CD4-positive, alpha-beta T cell (primary cell): ENCODE data around the gene TPGS1. TPM values are rescaled to one million over a fixed set of nuclear protein-coding genes. Genes with fewer than 3 reads are reported as not detected.

Experiments
- ATAC-seq: fragments of 200-7000 bp; cut with Tn5 transposase; one replicate; pipeline ENCODE4 v1.10.0; 2022; ENCODE audit warnings: mild to moderate bottlenecking; ENCODE audit not compliant: poor library complexity
- CTCF ChIA-PET: fragments of 350-600 bp; sonication (Branson Sonifier 250); formaldehyde crosslinking; loops from one replicate; lab custom pipeline; 2021; ENCODE audit warnings: antibody characterized with exemption, inconsistent platforms; lab: Charles Lee
- POLR2A ChIA-PET: fragments of 350-600 bp; sonication (Branson Sonifier 250); formaldehyde crosslinking; loops from one replicate; lab custom pipeline; 2021; ENCODE audit warnings: antibody characterized with exemption, inconsistent platforms; lab: Charles Lee
- DNase-seq, 14 experiments: peaks; one replicate each; pipeline ENCODE4 v3.0.0-alpha.2; 2013 to 2020; ENCODE audit warnings: mixed read lengths in 2 of 14
- H3K27ac ChIP-seq, 2 donors: one replicate each; pipeline versions ENCODE4 v1.5.1 to v1.7.0; 2013; ENCODE audit warnings: low read length in 2 of 2, low read depth in 1 of 2, mild to moderate bottlenecking in 1 of 2
- H3K27me3 ChIP-seq, 2 experiments: 1 replicate in 1 of 2; 2 replicates in 1 of 2; pipeline versions ENCODE4 v1.6.1 to v1.7.0; 2013; ENCODE audit warnings: low read length in 2 of 2, control low read depth in 1 of 2, mild to moderate bottlenecking in 1 of 2, moderate library complexity in 1 of 2; ENCODE audit not compliant: insufficient read depth in 2 of 2, control insufficient read depth in 1 of 2
- H3K36me3 ChIP-seq: one replicate; pipeline ENCODE4 v1.6.1; 2013; ENCODE audit warnings: low read length, control low read depth; ENCODE audit not compliant: insufficient read depth
- H3K4me1 ChIP-seq: one replicate; pipeline ENCODE4 v1.6.1; 2013; ENCODE audit warnings: low read length, control low read depth; ENCODE audit not compliant: insufficient read depth
- H3K4me3 ChIP-seq: one replicate; pipeline ENCODE4 v1.5.1; 2013; ENCODE audit warnings: mild to moderate bottlenecking, low read length, moderate library complexity
- H3K9me3 ChIP-seq, 2 experiments: 1 replicate in 1 of 2; 2 replicates in 1 of 2; pipeline versions ENCODE4 v1.6.1 to v1.7.0; 2013; ENCODE audit warnings: low read length in 2 of 2, mild to moderate bottlenecking in 2 of 2, control low read depth in 1 of 2, moderate library complexity in 1 of 2; ENCODE audit not compliant: control insufficient read depth in 1 of 2, insufficient read depth in 1 of 2
- H3K27ac Mint-ChIP-seq: one replicate; pipeline ENCODE4 v1.8.0; 2020; ENCODE audit warnings: mixed read lengths
- H3K27me3 Mint-ChIP-seq: one replicate; pipeline ENCODE4 v1.8.0; 2021; ENCODE audit warnings: mixed read lengths
- H3K36me3 Mint-ChIP-seq: one replicate; pipeline ENCODE4 v1.8.0; 2021; ENCODE audit warnings: low read depth, mixed read lengths
- H3K4me1 Mint-ChIP-seq: one replicate; pipeline ENCODE4 v1.8.0; 2021; ENCODE audit warnings: low read depth, mixed read lengths
- H3K4me3 Mint-ChIP-seq: one replicate; pipeline ENCODE4 v1.8.0; 2020; ENCODE audit warnings: mild to moderate bottlenecking, mixed read lengths
- H3K9me3 Mint-ChIP-seq: one replicate; pipeline ENCODE4 v1.8.0; 2020; ENCODE audit warnings: mixed read lengths
- intact Hi-C, 2 experiments: fragments of 100-400 bp; cut with DNase I in 1 of 2; cut with micrococcal nuclease in 1 of 2; formaldehyde crosslinking; loops; one replicate each; pipeline versions ENCODE4 v1.15.1 to v1.9.0; 2023 to 2025; cut with DNase I, micrococcal nuclease
- total RNA-seq, 174 experiments: library from RNA in 2 of 174; stranded (reverse) in 2 of 174; gene quantifications; one replicate each; pipeline ENCODE4 v1.2.3 and lab custom pipeline; 2021 to 2026
- TF ChIP-seq, protein P1 (sequence below): fragments of 200-600 bp; IDR thresholded peaks from one replicate; pipeline ENCODE4 v1.8.0; 2022; ENCODE audit warnings: antibody characterized with exemption, mild to moderate bottlenecking

The TPGS1 gene
- total RNA-seq, 2 experiments from 2014 or later: 17.2 to 18.2 TPM

DNA sequence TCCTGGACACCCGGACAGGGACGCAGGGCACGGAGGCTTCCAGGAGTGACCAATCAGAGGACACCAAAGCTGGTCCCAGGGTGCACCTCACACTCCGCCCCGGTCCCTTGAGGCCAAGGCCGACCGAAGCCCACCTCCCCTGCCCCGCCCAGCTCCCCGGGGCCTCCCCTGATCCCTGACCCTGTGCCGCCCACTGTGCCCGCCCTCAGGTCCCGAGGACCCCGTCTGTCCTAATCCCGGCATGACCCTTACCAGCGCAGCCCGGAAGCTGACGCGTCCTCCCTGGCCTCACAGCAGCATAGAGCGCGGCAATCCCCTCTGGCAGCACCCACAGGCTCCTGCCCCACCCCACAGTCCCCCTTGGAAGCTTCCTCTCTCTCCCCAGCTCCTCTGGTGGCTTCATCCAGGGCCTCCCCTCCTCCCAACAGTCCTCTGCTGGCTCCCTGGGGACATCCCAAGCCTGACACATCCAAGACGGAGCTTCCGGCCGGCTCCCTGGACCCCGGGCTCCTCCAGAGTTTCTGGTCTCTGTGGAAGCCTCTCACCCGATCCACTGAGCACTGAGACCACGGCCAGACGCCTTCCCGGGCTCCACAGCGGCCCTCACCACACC, 16.9 kb downstream of the TPGS1 start:
- POLR2A ChIA-PET: no interaction called here
- no peak overlapping the region for H3K27ac Mint-ChIP-seq

DNA sequence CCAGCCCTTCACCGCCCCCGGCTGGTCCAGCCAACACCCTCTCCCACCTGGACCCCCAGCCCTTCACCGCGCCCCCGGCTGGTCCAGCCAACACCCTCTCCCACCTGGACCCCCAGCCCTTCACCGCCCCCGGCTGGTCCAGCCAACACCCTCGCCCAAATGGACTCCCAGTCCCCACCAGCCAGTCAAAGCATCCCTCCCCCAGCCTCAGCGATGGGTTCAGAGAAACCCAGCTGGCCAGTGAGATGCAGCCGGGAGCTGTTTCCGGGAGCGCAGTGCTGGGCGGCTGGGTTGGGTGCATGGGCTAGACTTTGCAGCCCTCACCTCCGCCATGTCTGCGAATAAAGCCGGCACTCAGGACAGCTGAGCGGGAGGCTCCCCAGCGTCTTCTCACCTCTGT, 17.7 kb downstream of the TPGS1 start:
- no peak overlapping the region for H3K27ac ChIP-seq
- DNase-seq: no peak
- H3K9me3 ChIP-seq: peaks cover 0 to 5% of the 10 kb centered on the region in 2 experiments
- no peaks in the 10 kb centered on the region for H3K9me3 Mint-ChIP-seq
- no peak overlapping the region for H3K4me3 Mint-ChIP-seq
- ChIA-PET CTCF (interaction anchor here (2.2 kb wide), 1 partner anchor 14 kb away, joined by 6 read pairs; no protein-coding TSS in a partner anchor), POLR2A (no interaction called here)
- ATAC-seq: no peak
- intact Hi-C loops: no loop called here
- peaks cover 0 to 5% of the 10 kb centered on the region in 2 experiments for H3K27me3 ChIP-seq
- no peaks in the 10 kb centered on the region for H3K36me3 ChIP-seq
- peaks cover 4% of the 10 kb centered on the region for H3K4me1 Mint-ChIP-seq
- H3K27ac Mint-ChIP-seq: no peak overlapping the region
- no peak overlapping the region for H3K4me3 ChIP-seq
- H3K4me1 ChIP-seq: peaks cover 8% of the 10 kb centered on the region
- H3K36me3 Mint-ChIP-seq: no peaks in the 10 kb centered on the region
- H3K27me3 Mint-ChIP-seq: no peaks in the 10 kb centered on the region
- TF ChIP-seq, protein P1, sequence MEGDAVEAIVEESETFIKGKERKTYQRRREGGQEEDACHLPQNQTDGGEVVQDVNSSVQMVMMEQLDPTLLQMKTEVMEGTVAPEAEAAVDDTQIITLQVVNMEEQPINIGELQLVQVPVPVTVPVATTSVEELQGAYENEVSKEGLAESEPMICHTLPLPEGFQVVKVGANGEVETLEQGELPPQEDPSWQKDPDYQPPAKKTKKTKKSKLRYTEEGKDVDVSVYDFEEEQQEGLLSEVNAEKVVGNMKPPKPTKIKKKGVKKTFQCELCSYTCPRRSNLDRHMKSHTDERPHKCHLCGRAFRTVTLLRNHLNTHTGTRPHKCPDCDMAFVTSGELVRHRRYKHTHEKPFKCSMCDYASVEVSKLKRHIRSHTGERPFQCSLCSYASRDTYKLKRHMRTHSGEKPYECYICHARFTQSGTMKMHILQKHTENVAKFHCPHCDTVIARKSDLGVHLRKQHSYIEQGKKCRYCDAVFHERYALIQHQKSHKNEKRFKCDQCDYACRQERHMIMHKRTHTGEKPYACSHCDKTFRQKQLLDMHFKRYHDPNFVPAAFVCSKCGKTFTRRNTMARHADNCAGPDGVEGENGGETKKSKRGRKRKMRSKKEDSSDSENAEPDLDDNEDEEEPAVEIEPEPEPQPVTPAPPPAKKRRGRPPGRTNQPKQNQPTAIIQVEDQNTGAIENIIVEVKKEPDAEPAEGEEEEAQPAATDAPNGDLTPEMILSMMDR: no peak

More for the DNA sequence above, 16.9 kb downstream of the TPGS1 start:
- peak; percentile 34 for ATAC-seq
- Histone ChIP-seq H3K27ac (no peak overlapping the region), H3K4me1 (peaks cover 11% of the 10 kb centered on the region), H3K36me3 (no peaks in the 10 kb centered on the region), H3K27me3 (peaks cover 0 to 5% of the 10 kb centered on the region in 2 experiments), H3K4me3 (no peak overlapping the region), H3K9me3 (peaks cover 0 to 5% of the 10 kb centered on the region in 2 experiments)
- DNase-seq: no peak
- intact Hi-C loops: no loop called here
- CTCF ChIA-PET: interaction anchor here (2.2 kb wide), 1 partner anchor 14 kb away, joined by 6 read pairs; no protein-coding TSS in a partner anchor
- peaks cover 4% of the 10 kb centered on the region for H3K4me1 Mint-ChIP-seq
- TF ChIP-seq, protein P1: no peak
- no peaks in the 10 kb centered on the region for H3K27me3 Mint-ChIP-seq
- no peak overlapping the region for H3K4me3 Mint-ChIP-seq
- no peaks in the 10 kb centered on the region for H3K9me3 Mint-ChIP-seq
- H3K36me3 Mint-ChIP-seq: no peaks in the 10 kb centered on the region

DNA sequence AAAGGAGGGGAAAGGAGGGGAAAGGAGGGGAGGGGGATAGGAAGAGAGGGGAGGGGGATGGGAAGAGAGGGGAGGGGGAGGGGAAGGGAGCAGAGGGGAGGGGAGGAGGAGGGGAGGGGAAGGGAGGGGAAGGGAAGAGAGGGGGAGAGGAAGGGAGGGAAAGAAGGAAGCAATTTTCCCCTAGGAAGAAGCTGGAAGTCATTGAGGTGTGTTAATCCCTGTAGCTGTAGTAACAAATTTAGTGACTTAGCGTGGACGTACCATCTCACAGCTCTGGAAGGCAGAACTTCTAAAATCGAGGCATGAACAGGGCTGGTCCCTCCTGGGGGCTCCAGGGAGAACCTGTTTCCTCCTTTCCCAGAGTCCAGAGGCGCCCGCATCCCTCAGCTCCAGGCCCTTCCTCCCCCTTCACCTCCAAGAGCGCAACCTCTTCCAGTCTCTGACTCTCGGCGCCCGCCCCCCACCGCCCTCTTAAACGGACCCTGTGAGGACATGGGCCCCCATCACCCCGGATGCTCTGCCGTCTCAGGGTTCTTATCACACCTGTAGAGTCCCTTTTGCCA, 18.6 kb downstream of the TPGS1 start:
- Histone ChIP-seq H3K27ac (no peak overlapping the region), H3K9me3 (peaks cover 0 to 5% of the 10 kb centered on the region in 2 experiments), H3K36me3 (no peaks in the 10 kb centered on the region), H3K27me3 (peaks cover 0 to 5% of the 10 kb centered on the region in 2 experiments), H3K4me3 (no peak overlapping the region), H3K4me1 (peaks cover 15% of the 10 kb centered on the region)
- ChIA-PET CTCF (interaction anchor here (0.8 to 2.2 kb wide), 2 partner anchors 15 kb away, joined by 3 to 6 read pairs; no protein-coding TSS in a partner anchor), POLR2A (no interaction called here)
- TF ChIP-seq, protein P1: no peak
- H3K4me3 Mint-ChIP-seq: no peak overlapping the region
- no peak overlapping the region for H3K27ac Mint-ChIP-seq
- peaks cover 4% of the 10 kb centered on the region for H3K4me1 Mint-ChIP-seq
- DNase-seq (no peak), ATAC-seq (no peak)
- no peaks in the 10 kb centered on the region for H3K27me3 Mint-ChIP-seq
- H3K9me3 Mint-ChIP-seq: no peaks in the 10 kb centered on the region
- H3K36me3 Mint-ChIP-seq: no peaks in the 10 kb centered on the region
- intact Hi-C loops: no loop called here
